CD14-positive monocyte (primary cell): ENCODE data around the gene CUEDC1. TPM values are rescaled to one million over a fixed set of nuclear protein-coding genes. Genes with fewer than 3 reads are reported as not detected.

ENCODE experiments used
- DNase-seq, 3 donors: peaks; one replicate each; pipeline ENCODE4 v3.0.0-alpha.2; 2011 to 2022
- H2AFZ ChIP-seq: 2 replicates; pipeline ENCODE4 v1.6.0; 2012; ENCODE audit warnings: mild to moderate bottlenecking, low read depth, low read length, inconsistent platforms; ENCODE audit not compliant: insufficient read depth, poor library complexity, severe bottlenecking
- H3K27ac ChIP-seq, 2 donors: 1 replicate in 1 of 2; 2 replicates in 1 of 2; pipeline ENCODE4 v1.5.1; 2012 to 2013; ENCODE audit warnings: low read length in 2 of 2, control low read depth in 1 of 2, inconsistent platforms in 1 of 2, low read depth in 1 of 2, mild to moderate bottlenecking in 1 of 2
- H3K27me3 ChIP-seq, 2 donors: one replicate each; pipeline versions ENCODE4 v1.6.0 to v1.6.1; 2011 to 2013; ENCODE audit warnings: low read length in 2 of 2; ENCODE audit not compliant: control insufficient read depth in 2 of 2, insufficient read depth in 2 of 2
- H3K36me3 ChIP-seq, 2 donors: replicated peaks in 1 of 2; 1 replicate in 1 of 2; 2 replicates in 1 of 2; pipeline versions ENCODE4 v1.5.1 to v1.6.1; 2012 to 2013; ENCODE audit warnings: low read length in 2 of 2, control low read depth in 1 of 2, inconsistent platforms in 1 of 2, mild to moderate bottlenecking in 1 of 2; ENCODE audit not compliant: insufficient read depth in 2 of 2, control insufficient read depth in 1 of 2
- H3K4me1 ChIP-seq, 2 donors: 1 replicate in 1 of 2; 2 replicates in 1 of 2; pipeline versions ENCODE4 v1.5.1 to v1.6.1; 2012 to 2013; ENCODE audit warnings: low read length in 2 of 2, control low read depth in 1 of 2, inconsistent platforms in 1 of 2, mild to moderate bottlenecking in 1 of 2, moderate library complexity in 1 of 2; ENCODE audit not compliant: insufficient read depth in 2 of 2, control insufficient read depth in 1 of 2
- H3K4me2 ChIP-seq: replicated peaks from 2 replicates; pipeline ENCODE3; 2012; ENCODE audit warnings: low read length, moderate library complexity, mild to moderate bottlenecking; ENCODE audit not compliant: poor library complexity, severe bottlenecking; ENCODE audit errors: extremely low read depth
- H3K4me3 ChIP-seq, 3 experiments: fragments of 200-600 bp in 1 of 3; sonication (generic) in 1 of 3; replicated peaks in 1 of 3; 1 replicate in 2 of 3; 2 replicates in 1 of 3; pipeline ENCODE4 v1.5.1; 2011 to 2013; ENCODE audit warnings: low read length in 3 of 3, mild to moderate bottlenecking in 3 of 3, control low read depth in 2 of 3, low read depth in 2 of 3, inconsistent platforms in 1 of 3, moderate library complexity in 1 of 3
- H3K79me2 ChIP-seq: 2 replicates; pipeline ENCODE4 v1.6.0; 2012; ENCODE audit warnings: mild to moderate bottlenecking, control low read depth, inconsistent platforms, low read length, moderate library complexity; ENCODE audit not compliant: insufficient read depth
- H3K9ac ChIP-seq: 2 replicates; pipeline ENCODE4 v1.6.0; 2017; ENCODE audit warnings: low read length, mild to moderate bottlenecking; ENCODE audit not compliant: insufficient read depth, poor library complexity, severe bottlenecking
- H3K9me3 ChIP-seq, 2 donors: replicated peaks in 1 of 2; 1 replicate in 1 of 2; 2 replicates in 1 of 2; pipeline versions ENCODE4 v1.5.1 to v1.6.1; 2012 to 2013; ENCODE audit warnings: low read length in 2 of 2, control low read depth in 1 of 2; ENCODE audit not compliant: control insufficient read depth in 1 of 2, insufficient read depth in 1 of 2
- H4K20me1 ChIP-seq: 2 replicates; pipeline ENCODE4 v1.6.0; 2012; ENCODE audit warnings: mild to moderate bottlenecking, low read length, control low read depth, moderate library complexity; ENCODE audit not compliant: insufficient read depth
- H3K27ac Mint-ChIP-seq, 7 donors: one replicate each; pipeline ENCODE4 v1.8.0; 2020; ENCODE audit warnings: mild to moderate bottlenecking in 7 of 7, mixed read lengths in 7 of 7, moderate library complexity in 6 of 7, inconsistent platforms in 2 of 7
- H3K27me3 Mint-ChIP-seq, 3 donors: one replicate each; pipeline ENCODE4 v1.8.0; 2021 to 2022; ENCODE audit warnings: low read depth in 3 of 3, mild to moderate bottlenecking in 3 of 3, mixed read lengths in 3 of 3, moderate library complexity in 3 of 3, inconsistent platforms in 1 of 3
- H3K36me3 Mint-ChIP-seq, 2 donors: one replicate each; pipeline ENCODE4 v1.8.0; 2020; ENCODE audit warnings: mixed read lengths in 2 of 2, inconsistent platforms in 1 of 2, mild to moderate bottlenecking in 1 of 2
- H3K4me1 Mint-ChIP-seq: one replicate; pipeline ENCODE4 v1.8.0; 2020; ENCODE audit warnings: mild to moderate bottlenecking, mixed read lengths
- H3K4me3 Mint-ChIP-seq, 2 donors: one replicate each; pipeline ENCODE4 v1.8.0; 2020; ENCODE audit warnings: mild to moderate bottlenecking in 2 of 2, mixed read lengths in 2 of 2, moderate library complexity in 1 of 2
- H3K9me3 Mint-ChIP-seq, 7 donors: one replicate each; pipeline ENCODE4 v1.8.0; 2020 to 2022; ENCODE audit warnings: mixed read lengths in 7 of 7, mild to moderate bottlenecking in 6 of 7, moderate library complexity in 6 of 7, inconsistent platforms in 2 of 7
- WGBS: methylation state at CpG from one replicate; pipeline ENCODE4 v1.1.5; 2013; ENCODE audit warnings: missing lambda C conversion rate; ENCODE audit not compliant: insufficient coverage; 5-methylcytosine and 5-hydroxymethylcytosine counted together
- intact Hi-C, 2 donors: fragments of 100-400 bp; cut with micrococcal nuclease; formaldehyde crosslinking; loops; one replicate each; pipeline versions ENCODE4 v1.15.0 to v1.15.1; 2023
- polyA plus RNA-seq, 3 donors: library from polyadenylated mRNA; depleted of rRNA in 1 of 3; unstranded in 2 of 3; stranded (reverse) in 1 of 3; fragments of 300-500 nt in 2 of 3; fragments of >200 nt in 1 of 3; fragmentation: Illumina TruSeq in 2 of 3; gene quantifications; 1 replicate in 2 of 3; 2 replicates in 1 of 3; pipeline ENCODE4 v1.2.3, GENCODE V29; 2012 to 2021
- TF ChIP-seq, protein P1 (sequence below): fragments of 200-600 bp; IDR thresholded peaks from one replicate; pipeline ENCODE4 v1.8.0; 2022; ENCODE audit warnings: antibody characterized with exemption, mild to moderate bottlenecking

CUEDC1 gene
- polyA plus RNA-seq, 3 donors: 4.2 to 31.0 (median 4.3) TPM

DNA sequence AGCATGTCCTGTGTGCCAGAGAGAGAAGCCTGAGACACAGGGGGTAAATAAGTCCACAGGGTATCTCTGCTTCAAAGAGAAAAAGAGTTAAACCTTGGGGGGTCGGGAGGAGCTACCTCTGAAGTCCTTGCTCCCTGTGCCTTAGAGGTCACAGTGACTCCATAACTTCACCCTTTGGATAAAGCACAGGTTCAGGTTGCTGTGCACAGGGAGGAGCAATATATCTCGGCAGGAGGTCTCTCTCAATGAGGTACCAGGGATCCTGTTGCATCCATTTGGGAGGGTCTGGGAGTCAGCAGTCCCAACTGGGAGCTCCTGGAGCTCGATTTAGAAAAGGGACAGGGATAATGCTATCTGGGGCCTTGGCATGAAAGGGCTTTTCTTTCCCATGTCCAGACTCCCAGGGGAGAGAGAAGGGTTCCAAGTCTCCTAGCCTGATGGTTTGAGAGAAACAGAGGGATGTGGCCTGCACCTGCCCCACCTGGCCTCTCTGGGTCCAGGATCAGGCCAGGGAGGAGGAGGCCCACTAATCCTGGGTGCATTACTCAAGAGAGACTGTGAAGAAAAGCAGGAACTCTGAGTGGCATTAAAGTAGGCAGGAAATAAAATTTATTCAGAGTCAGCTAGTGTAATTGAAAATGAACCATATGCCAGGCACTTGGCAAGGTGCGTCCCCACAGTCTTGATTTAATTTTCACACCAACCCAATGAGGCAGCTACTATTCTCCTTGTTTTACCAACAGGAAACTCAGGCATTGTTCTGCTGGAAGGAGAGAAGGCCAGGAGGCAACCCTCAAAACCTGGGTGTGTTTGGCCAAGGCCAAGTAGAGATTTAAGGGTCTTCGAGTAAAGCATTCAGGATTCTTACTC lies 40.7 kb downstream of the CUEDC1 start:
- Histone ChIP-seq H3K27me3 (no peaks in the 10 kb centered on the region), H2AFZ (no peak overlapping the region), H3K4me2 (no peak overlapping the region), H3K27ac (no peak overlapping the region), H3K4me1 (peaks cover 2 to 6% of the 10 kb centered on the region in 2 donors), H3K4me3 (no peak overlapping the region), H3K9me3 (no peaks in the 10 kb centered on the region), H3K36me3 (no peaks in the 10 kb centered on the region), H3K9ac (no peak overlapping the region), H4K20me1 (peaks cover 8% of the 10 kb centered on the region), H3K79me2 (no peaks in the 10 kb centered on the region)
- H3K27ac Mint-ChIP-seq: peak overlapping the region in 1 of 7 donors; percentile 2
- H3K36me3 Mint-ChIP-seq: peaks cover 4 to 9% of the 10 kb centered on the region in 2 donors
- TF ChIP-seq, protein P1, sequence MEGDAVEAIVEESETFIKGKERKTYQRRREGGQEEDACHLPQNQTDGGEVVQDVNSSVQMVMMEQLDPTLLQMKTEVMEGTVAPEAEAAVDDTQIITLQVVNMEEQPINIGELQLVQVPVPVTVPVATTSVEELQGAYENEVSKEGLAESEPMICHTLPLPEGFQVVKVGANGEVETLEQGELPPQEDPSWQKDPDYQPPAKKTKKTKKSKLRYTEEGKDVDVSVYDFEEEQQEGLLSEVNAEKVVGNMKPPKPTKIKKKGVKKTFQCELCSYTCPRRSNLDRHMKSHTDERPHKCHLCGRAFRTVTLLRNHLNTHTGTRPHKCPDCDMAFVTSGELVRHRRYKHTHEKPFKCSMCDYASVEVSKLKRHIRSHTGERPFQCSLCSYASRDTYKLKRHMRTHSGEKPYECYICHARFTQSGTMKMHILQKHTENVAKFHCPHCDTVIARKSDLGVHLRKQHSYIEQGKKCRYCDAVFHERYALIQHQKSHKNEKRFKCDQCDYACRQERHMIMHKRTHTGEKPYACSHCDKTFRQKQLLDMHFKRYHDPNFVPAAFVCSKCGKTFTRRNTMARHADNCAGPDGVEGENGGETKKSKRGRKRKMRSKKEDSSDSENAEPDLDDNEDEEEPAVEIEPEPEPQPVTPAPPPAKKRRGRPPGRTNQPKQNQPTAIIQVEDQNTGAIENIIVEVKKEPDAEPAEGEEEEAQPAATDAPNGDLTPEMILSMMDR: no peak
- intact Hi-C loops: no loop called here
- DNase-seq: no peak
- H3K4me3 Mint-ChIP-seq: no peak overlapping the region
- peaks cover 0 to 2% (median 0%) of the 10 kb centered on the region in 3 donors for H3K27me3 Mint-ChIP-seq
- WGBS: 93% methylated on average over 3 of the region's 5 CpGs
- H3K4me1 Mint-ChIP-seq: peaks cover 8% of the 10 kb centered on the region
- no peaks in the 10 kb centered on the region for H3K9me3 Mint-ChIP-seq

GRCh38 chr17:57913575-57914272 lies 41.5 kb downstream of the CUEDC1 start:
- peaks cover 4 to 10% of the 10 kb centered on the region in 2 donors for H3K4me1 ChIP-seq
- WGBS: 88% methylated on average over 7 of the region's 7 CpGs
- H3K9me3 Mint-ChIP-seq: no peaks in the 10 kb centered on the region
- no peak overlapping the region for H3K4me3 ChIP-seq
- H3K27me3 Mint-ChIP-seq: peaks cover 0 to 2% (median under 1%) of the 10 kb centered on the region in 3 donors
- H3K4me3 Mint-ChIP-seq: no peak overlapping the region
- no peaks in the 10 kb centered on the region for H3K27me3 ChIP-seq
- H3K36me3 Mint-ChIP-seq: peaks cover 4 to 9% of the 10 kb centered on the region in 2 donors
- no peak overlapping the region for H2AFZ ChIP-seq
- H3K9ac ChIP-seq: no peak overlapping the region
- no peak overlapping the region for H3K4me2 ChIP-seq
- no peaks in the 10 kb centered on the region for H3K79me2 ChIP-seq
- H3K27ac ChIP-seq: no peak overlapping the region
- H4K20me1 ChIP-seq: peaks cover 8% of the 10 kb centered on the region
- peak overlapping the region in 1 of 7 donors; percentile 1 for H3K27ac Mint-ChIP-seq
- no peak for DNase-seq
- intact Hi-C loops: no loop called here
- H3K36me3 ChIP-seq: no peaks in the 10 kb centered on the region
- TF ChIP-seq, protein P1: no peak
- H3K4me1 Mint-ChIP-seq: peaks cover 11% of the 10 kb centered on the region
- H3K9me3 ChIP-seq: no peaks in the 10 kb centered on the region
